ENCODE data around the gene AATF. TPM values are rescaled to one million over a fixed set of nuclear protein-coding genes. Genes with fewer than 3 reads are reported as not detected.

The AATF gene
- total and polyA plus RNA-seq, 2 experiments from 2014 or later = 31.2 to 35.7 TPM

GRCh38 chr17:37047631-37048104 is 98.9 kb downstream of the AATF start:
- H3K4me1 ChIP-seq (ENCODE audit: insufficient read depth) = peaks cover 12% of the 10 kb centered on the region
- WGBS (ENCODE audit: low lambda C conversion rate, missing lambda C conversion rate) = 8% methylated on average over 9 of the region's 9 CpGs
- no peak overlapping the region for H3K27ac ChIP-seq

GRCh38 chr17:37048811-37049210 is 100.1 kb downstream of the AATF start:
- H3K27ac ChIP-seq = peak overlapping the region; percentile 60
- H2AFZ ChIP-seq = no peak overlapping the region
- H3K4me3 ChIP-seq = no peak overlapping the region
- H3K4me2 ChIP-seq = no peak overlapping the region
- WGBS (ENCODE audit: low lambda C conversion rate, missing lambda C conversion rate) = 90% methylated on average over 5 of the region's 5 CpGs
- TF ChIP-seq CTCF (IDR thresholded peaks at IDR 0.05; ENCODE audit: poor library complexity) (no peak), EZH2phosphoT487 (IDR thresholded peaks at IDR 0.05; ENCODE audit: low read depth, severe bottlenecking, unreplicated experiment) (no peak), EZH2 (IDR thresholded peaks at IDR 0.05; ENCODE audit: borderline replicate concordance) (no peak)
- no peaks in the 10 kb centered on the region for H3K9me2 ChIP-seq (replicated peaks; ENCODE audit: insufficient read depth)
- no peaks in the 10 kb centered on the region for H3K79me2 ChIP-seq
- H3K4me1 ChIP-seq (ENCODE audit: insufficient read depth) = peaks cover 14% of the 10 kb centered on the region
- DNase-seq (ENCODE audit: low spot score) = peak; percentile 39
- H4K20me1 ChIP-seq (ENCODE audit: insufficient read depth, poor library complexity, severe bottlenecking) = no peaks in the 10 kb centered on the region
- no peaks in the 10 kb centered on the region for H3K36me3 ChIP-seq (replicated peaks; ENCODE audit: insufficient read depth, low read depth)
- H3K27me3 ChIP-seq = no peaks in the 10 kb centered on the region
- H3K9me3 ChIP-seq (ENCODE audit: low read depth) = no peaks in the 10 kb centered on the region

More at GRCh38 chr17:37047631-37048104, 98.9 kb downstream of the AATF start:
- Histone ChIP-seq H3K9me3 (ENCODE audit: low read depth) (no peaks in the 10 kb centered on the region), H4K20me1 (ENCODE audit: insufficient read depth, poor library complexity, severe bottlenecking) (no peaks in the 10 kb centered on the region), H3K27me3 (no peaks in the 10 kb centered on the region), H3K4me3 (no peak overlapping the region), H2AFZ (no peak overlapping the region), H3K9me2 (replicated peaks; ENCODE audit: insufficient read depth) (no peaks in the 10 kb centered on the region), H3K4me2 (no peak overlapping the region), H3K79me2 (no peaks in the 10 kb centered on the region), H3K36me3 (replicated peaks; ENCODE audit: insufficient read depth, low read depth) (no peaks in the 10 kb centered on the region)
- DNase-seq (ENCODE audit: low spot score) = peak; percentile 89
- TF ChIP-seq CTCF (IDR thresholded peaks at IDR 0.05; ENCODE audit: poor library complexity) (peak; percentile 96), EZH2phosphoT487 (IDR thresholded peaks at IDR 0.05; ENCODE audit: low read depth, severe bottlenecking, unreplicated experiment) (no peak)

- Histone ChIP-seq H3K4me1 (ENCODE audit: insufficient read depth) (peaks cover 14% of the 10 kb centered on the region), H3K27me3 (no peaks in the 10 kb centered on the region), H3K9me2 (replicated peaks; ENCODE audit: insufficient read depth) (no peaks in the 10 kb centered on the region), H3K79me2 (no peaks in the 10 kb centered on the region), H3K4me3 (no peak overlapping the region), H4K20me1 (ENCODE audit: insufficient read depth, poor library complexity, severe bottlenecking) (no peaks in the 10 kb centered on the region), H3K4me2 (no peak overlapping the region), H3K27ac (peak overlapping the region; percentile 85), H3K36me3 (replicated peaks; ENCODE audit: insufficient read depth, low read depth) (no peaks in the 10 kb centered on the region), H2AFZ (no peak overlapping the region), H3K9me3 (ENCODE audit: low read depth) (no peaks in the 10 kb centered on the region)
- no peak for DNase-seq (ENCODE audit: low spot score)
- WGBS (ENCODE audit: low lambda C conversion rate, missing lambda C conversion rate) = 80% methylated on average over 5 of the region's 5 CpGs
- TF ChIP-seq EZH2 (IDR thresholded peaks at IDR 0.05; ENCODE audit: borderline replicate concordance) = no peak
- no peak for TF ChIP-seq EZH2phosphoT487 (IDR thresholded peaks at IDR 0.05; ENCODE audit: low read depth, severe bottlenecking, unreplicated experiment)
- TF ChIP-seq CTCF (IDR thresholded peaks at IDR 0.05; ENCODE audit: poor library complexity) = no peak
Observed at GRCh38 chr17:37050920-37051319, 102.2 kb downstream of the AATF start.

- no peak for DNase-seq (ENCODE audit: low spot score)
- no peaks in the 10 kb centered on the region for H3K9me2 ChIP-seq (replicated peaks; ENCODE audit: insufficient read depth)
- H3K79me2 ChIP-seq = no peaks in the 10 kb centered on the region
- 81% methylated on average over 5 of the region's 5 CpGs for WGBS (ENCODE audit: low lambda C conversion rate, missing lambda C conversion rate)
- H3K9me3 ChIP-seq (ENCODE audit: low read depth) = no peaks in the 10 kb centered on the region
- H4K20me1 ChIP-seq (ENCODE audit: insufficient read depth, poor library complexity, severe bottlenecking) = no peaks in the 10 kb centered on the region
- H3K4me3 ChIP-seq = no peak overlapping the region
- H3K4me2 ChIP-seq = peak overlapping the region; percentile 13
- H3K4me1 ChIP-seq (ENCODE audit: insufficient read depth) = peaks cover 14% of the 10 kb centered on the region
- peak overlapping the region; percentile 85 for H3K27ac ChIP-seq
- H3K36me3 ChIP-seq (replicated peaks; ENCODE audit: insufficient read depth, low read depth) = no peaks in the 10 kb centered on the region
- H3K27me3 ChIP-seq = no peaks in the 10 kb centered on the region
- no peak for TF ChIP-seq CTCF (IDR thresholded peaks at IDR 0.05; ENCODE audit: poor library complexity)
- TF ChIP-seq EZH2phosphoT487 (IDR thresholded peaks at IDR 0.05; ENCODE audit: low read depth, severe bottlenecking, unreplicated experiment) = no peak
- TF ChIP-seq EZH2 (IDR thresholded peaks at IDR 0.05; ENCODE audit: borderline replicate concordance) = no peak
- H2AFZ ChIP-seq = no peak overlapping the region
Observed at GRCh38 chr17:37051381-37051780, 102.6 kb downstream of the AATF start.

Measured in hepatocyte (in vitro differentiated cells).